H54 (cell line): Measurements from ENCODE around the gene HSPA12B.
A peak's percentile ranks its signal among the peaks of the same experiment; 100 is the strongest.

ENCODE experiments used
- DNase-seq: peaks from one replicate; pipeline ENCODE4 v3.0.0; 2011; ENCODE audit warnings: low spot score, mixed read lengths; ENCODE audit not compliant: insufficient read length
- FAIRE-seq: peaks from 3 replicates; lab custom pipeline; 2011; peaks lifted over from hg19 to GRCh38; lab: Jason Lieb, UNC
- POLR2A ChIP-seq: IDR thresholded peaks from 2 replicates; pipeline ENCODE4 v1.6.1; 2011; ENCODE audit warnings: low read depth, mild to moderate bottlenecking, low read length

HSPA12B gene

GRCh38 chr20:3710011-3710466, 22.4 kb upstream of the HSPA12B start:
- TF ChIP-seq POLR2A = no peak
- FAIRE-seq = no peak
- DNase-seq = no peak

- peak; percentile 83 for DNase-seq
- no peak for TF ChIP-seq POLR2A
- FAIRE-seq = no peak
These were observed 21.6 kb upstream of the HSPA12B start for GRCh38 chr20:3710703-3711483.

GRCh38 chr20:3711484-3711941, 21.0 kb upstream of the HSPA12B start:
- no peak for TF ChIP-seq POLR2A
- FAIRE-seq (no peak), DNase-seq (no peak)

DNA sequence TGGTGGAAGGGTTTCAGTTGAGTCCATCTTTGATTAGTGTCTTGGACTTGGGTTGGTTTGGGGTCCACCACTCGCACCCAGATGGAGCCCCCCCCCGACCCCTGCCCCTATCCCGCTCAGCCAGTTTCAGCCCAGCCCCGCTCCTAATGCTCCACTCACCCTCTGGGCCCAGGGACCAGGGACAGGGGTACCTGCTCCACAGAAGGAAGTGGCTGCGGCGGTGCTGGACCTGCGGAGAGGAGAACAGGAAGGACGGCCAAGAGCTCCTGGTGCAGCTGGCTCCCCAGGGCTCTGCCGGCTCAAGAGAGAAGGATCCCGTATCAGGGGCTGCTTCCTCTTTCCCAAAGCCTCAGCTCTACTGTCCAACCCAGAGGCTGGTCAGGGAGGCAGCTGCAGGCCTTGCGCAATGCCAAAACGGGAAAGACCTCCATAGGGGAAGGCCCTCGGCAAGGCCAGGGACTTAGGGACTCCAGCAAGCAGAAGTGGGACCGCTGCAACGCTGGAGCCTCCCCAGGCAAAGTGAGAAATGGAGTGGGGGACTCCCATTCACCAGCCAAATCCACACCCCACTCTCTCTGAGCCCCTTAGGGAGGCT, 20.1 kb upstream of the HSPA12B start, which contains the start of gene SIGLEC1:
TSS of gene SIGLEC1 (minus strand) at position 322 of the 595 bp plus-strand sequence. CDS start 5,472 bp downstream, outside the sequence.
- no peak for DNase-seq
- no peak for TF ChIP-seq POLR2A
- FAIRE-seq = no peak

GRCh38 chr20:3714092-3714491, 18.4 kb upstream of the HSPA12B start:
- no peak for DNase-seq
- FAIRE-seq = no peak
- TF ChIP-seq POLR2A = no peak

GRCh38 chr20:3716195-3716834, 16.2 kb upstream of the HSPA12B start:
- FAIRE-seq = no peak
- DNase-seq = peak; percentile 55
- no peak for TF ChIP-seq POLR2A

DNA sequence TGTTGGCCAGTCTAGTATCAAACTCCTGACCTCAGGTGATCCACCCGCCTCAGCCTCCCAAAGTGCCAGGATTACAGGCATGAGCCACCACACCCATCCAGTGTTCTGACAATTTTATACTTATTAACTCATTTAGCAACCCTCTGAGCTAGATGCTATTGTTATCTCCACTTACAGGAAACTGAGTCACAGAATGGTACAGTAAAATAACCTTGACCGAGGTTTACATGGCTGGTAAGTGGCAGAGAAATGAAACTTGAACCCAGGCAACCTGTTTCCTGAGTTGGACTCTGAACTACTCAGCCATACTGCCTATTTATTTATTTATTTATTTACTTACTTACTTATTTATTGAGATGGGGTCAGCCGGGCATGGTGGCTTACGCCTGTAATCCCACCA, 13.4 kb upstream of the HSPA12B start:
- FAIRE-seq (no peak), DNase-seq (no peak)
- no peak for TF ChIP-seq POLR2A

DNA sequence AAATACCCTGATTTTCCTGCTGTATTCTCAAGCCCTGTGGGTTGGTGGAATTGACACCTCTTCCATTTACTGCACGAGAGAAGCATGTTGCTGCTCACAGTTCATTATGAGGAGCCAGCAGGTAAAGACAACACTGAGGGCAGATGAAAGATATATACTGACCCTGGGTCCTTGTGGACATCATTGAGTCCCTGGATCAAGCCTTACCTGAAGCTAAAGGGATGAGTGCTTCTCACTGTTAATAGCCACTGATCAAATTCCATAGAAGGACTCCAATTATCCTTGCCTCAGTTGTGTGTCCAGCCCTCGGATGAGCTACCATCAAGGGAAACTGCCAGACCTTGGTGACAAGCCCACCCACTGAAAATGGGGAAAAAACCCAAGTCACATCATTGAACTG, 12.4 kb upstream of the HSPA12B start:
- TF ChIP-seq POLR2A = no peak
- FAIRE-seq (no peak), DNase-seq (no peak)

DNA sequence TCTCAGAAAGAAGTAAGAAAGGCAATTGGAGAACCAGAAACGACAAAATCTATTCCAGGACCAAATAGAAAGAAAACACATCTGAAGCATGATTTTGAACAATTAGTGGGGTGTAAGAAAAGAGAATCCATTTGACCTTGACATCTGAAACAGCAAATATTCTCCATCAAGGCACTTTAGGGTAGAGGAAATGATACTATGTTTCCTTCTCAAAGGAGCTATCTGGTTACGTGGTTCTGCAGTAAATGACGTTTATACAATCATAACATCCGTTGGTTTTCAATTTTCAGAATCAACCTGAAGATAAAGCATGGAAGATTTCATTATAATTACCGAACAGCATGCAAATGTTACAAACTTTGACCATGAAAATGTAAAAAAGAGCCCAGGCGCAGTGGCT, 11.9 kb upstream of the HSPA12B start:
- no peak for TF ChIP-seq POLR2A
- no peak for FAIRE-seq
- DNase-seq = no peak

DNA sequence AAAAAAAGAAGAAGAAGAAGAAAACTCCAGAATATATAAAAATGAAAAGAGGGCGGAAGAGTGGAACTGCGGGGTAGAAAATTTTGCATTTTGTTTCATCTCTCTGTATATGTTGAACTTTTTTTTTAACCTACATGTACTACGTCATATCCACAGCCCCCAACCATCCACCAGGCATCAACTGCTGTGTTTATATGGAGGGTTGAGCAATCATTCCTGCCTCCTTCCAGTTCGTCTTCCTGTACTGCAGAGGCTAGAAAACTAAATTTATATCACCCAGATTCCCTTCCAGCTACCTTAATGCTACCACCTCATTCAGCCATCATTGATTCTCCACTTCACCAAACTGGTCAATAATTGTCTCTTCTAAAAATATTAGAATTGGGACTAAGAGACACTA, 10.6 kb upstream of the HSPA12B start:
- TF ChIP-seq POLR2A = no peak
- FAIRE-seq (no peak), DNase-seq (no peak)

- TF ChIP-seq POLR2A = no peak
- FAIRE-seq (no peak), DNase-seq (no peak)
These were observed 9.2 kb upstream of the HSPA12B start for GRCh38 chr20:3723284-3723683.

DNA sequence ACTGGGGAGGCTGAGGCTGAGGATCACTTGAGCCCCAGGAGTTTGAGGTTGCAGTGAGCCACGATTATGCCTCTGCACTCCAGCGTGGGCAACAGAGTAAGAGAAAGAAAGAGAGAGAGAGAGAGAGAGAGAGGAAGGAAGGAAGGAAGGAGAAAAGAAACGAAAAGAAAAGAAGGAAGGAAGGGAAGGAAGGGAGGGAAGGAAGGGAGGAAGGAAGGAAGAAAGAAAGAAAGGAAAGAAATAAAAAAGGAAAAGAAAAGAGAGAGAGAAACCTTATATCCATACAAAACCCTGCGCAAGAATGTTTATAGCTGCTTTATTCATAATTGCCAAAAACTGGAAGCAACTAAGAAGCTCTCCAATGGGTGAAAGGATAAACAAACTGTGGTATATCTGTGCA, 8.1 kb upstream of the HSPA12B start:
- TF ChIP-seq POLR2A = no peak
- FAIRE-seq = no peak
- DNase-seq = no peak

- FAIRE-seq = no peak
- DNase-seq = no peak
- TF ChIP-seq POLR2A = no peak
These were observed 5.0 kb upstream of the HSPA12B start for GRCh38 chr20:3727401-3728021.

GRCh38 chr20:3728354-3728753, 4.1 kb upstream of the HSPA12B start:
- DNase-seq (no peak), FAIRE-seq (no peak)
- no peak for TF ChIP-seq POLR2A
